Measurements from ENCODE around the gene POLE4. TPM values are rescaled to one million over a fixed set of nuclear protein-coding genes. Genes with fewer than 3 reads are reported as not detected.

The POLE4 gene, protein sequence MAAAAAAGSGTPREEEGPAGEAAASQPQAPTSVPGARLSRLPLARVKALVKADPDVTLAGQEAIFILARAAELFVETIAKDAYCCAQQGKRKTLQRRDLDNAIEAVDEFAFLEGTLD
- 10.1 and 19.3 TPM in 2 replicates for total RNA-seq

GRCh38 chr2:74958274-74959105, at the start of gene POLE4:
TSS of gene POLE4 (plus strand) at chr2:74958643. CDS start at chr2:74958680, 37 bp downstream.

Other genes with a start within 250 kb of the POLE4 start
- 51.7 and 62.4 TPM in 2 replicates for gene HK2, start 124.5 kb upstream of the POLE4 start, total RNA-seq
- not detected in 2 replicates for gene TACR1, start 240.9 kb downstream of the POLE4 start, total RNA-seq